WTC11 (cell line): ENCODE results near the gene APBA3. TPM values are rescaled to one million over a fixed set of nuclear protein-coding genes. Genes with fewer than 3 reads are reported as not detected.

Experiments
- ATAC-seq: fragments of 200-7000 bp; cut with Tn5 transposase; 2 replicates; pipeline ENCODE4 v1.10.0; 2021; ENCODE audit warnings: mild to moderate bottlenecking, moderate library complexity
- CTCF ChIA-PET: fragments of 300-600 bp; sonication (Branson Sonifier 250); formaldehyde crosslinking; loops from one replicate; lab custom pipeline; 2021; ENCODE audit warnings: antibody characterized with exemption; lab: Charles Lee
- POLR2A ChIA-PET: fragments of 350-600 bp; sonication (Branson Sonifier 250); formaldehyde crosslinking; loops from one replicate; lab custom pipeline; 2021; ENCODE audit warnings: antibody characterized with exemption; lab: Charles Lee
- DNase-seq: peaks from one replicate; pipeline ENCODE4 v3.0.0; 2021; ENCODE audit warnings: low spot score
- H3K27ac Mint-ChIP-seq: 2 replicates; pipeline ENCODE4 v1.8.0; 2021; ENCODE audit warnings: mixed read lengths
- H3K27me3 Mint-ChIP-seq: 2 replicates; pipeline ENCODE4 v1.8.0; 2021; ENCODE audit warnings: low read depth, mild to moderate bottlenecking, moderate library complexity, mixed read lengths
- H3K36me3 Mint-ChIP-seq: 2 replicates; pipeline ENCODE4 v1.8.0; 2021; ENCODE audit warnings: mixed read lengths
- H3K4me1 Mint-ChIP-seq: 2 replicates; pipeline ENCODE4 v1.8.0; 2022; ENCODE audit warnings: mixed read lengths
- H3K4me3 Mint-ChIP-seq: 2 replicates; pipeline ENCODE4 v1.8.0; 2021; ENCODE audit warnings: mild to moderate bottlenecking, moderate library complexity, mixed read lengths
- H3K9me3 Mint-ChIP-seq: 2 replicates; pipeline ENCODE4 v1.8.0; 2021; ENCODE audit warnings: mixed read lengths
- ELF4 ChIP-seq: sonication (generic); formaldehyde crosslinking; IDR thresholded peaks from 2 replicates; pipeline ENCODE4 v1.8.1; 2022; ENCODE audit warnings: low read depth, mild to moderate bottlenecking, moderate library complexity, missing genetic modification reagents
- EMX1 ChIP-seq: fragments of 250-450 bp; sonication (Bioruptor Pico); IDR thresholded peaks from 2 replicates; pipeline ENCODE4 v1.8.0; 2021; ENCODE audit warnings: mild to moderate bottlenecking
- FOXP1 ChIP-seq: sonication (generic); formaldehyde crosslinking; IDR thresholded peaks from 2 replicates; pipeline ENCODE4 v1.8.0; 2022; ENCODE audit warnings: missing genetic modification reagents, mild to moderate bottlenecking, moderate library complexity, borderline replicate concordance
- GRHL2 ChIP-seq: fragments of 250-450 bp; sonication (Bioruptor Pico); IDR thresholded peaks from 2 replicates; pipeline ENCODE4 v1.8.0; 2022; ENCODE audit warnings: mild to moderate bottlenecking, moderate library complexity; ENCODE audit not compliant: insufficient replicate concordance, severe bottlenecking
- HMGA2 ChIP-seq: fragments of 250-450 bp; sonication (Bioruptor Pico); IDR thresholded peaks from 2 replicates; pipeline ENCODE4 v1.4.0; 2021; ENCODE audit warnings: mild to moderate bottlenecking, moderate library complexity
- NFE2L1 ChIP-seq: sonication (generic); formaldehyde crosslinking; IDR thresholded peaks from 2 replicates; pipeline ENCODE4 v1.8.1; 2023; ENCODE audit warnings: missing genetic modification reagents
- ZNF121 ChIP-seq: sonication (generic); formaldehyde crosslinking; IDR thresholded peaks from 2 replicates; pipeline ENCODE4 v1.8.0; 2023; ENCODE audit warnings: missing genetic modification reagents
- ZNF138 ChIP-seq: sonication (generic); formaldehyde crosslinking; conservative IDR thresholded peaks from 2 replicates; pipeline ENCODE4 v1.8.1; 2022; ENCODE audit warnings: mild to moderate bottlenecking, moderate library complexity, missing genetic modification reagents
- ZNF219 ChIP-seq: sonication (generic); formaldehyde crosslinking; IDR thresholded peaks from 2 replicates; pipeline ENCODE4 v1.8.0; 2023; ENCODE audit warnings: missing genetic modification reagents, mild to moderate bottlenecking, borderline replicate concordance
- total RNA-seq: library from RNA; stranded (reverse); gene quantifications from 3 replicates; pipeline ENCODE4 v1.2.3, GENCODE V29; 2021
- TF ChIP-seq, protein P1 (sequence below): sonication (generic); formaldehyde crosslinking; conservative IDR thresholded peaks from 2 replicates; pipeline ENCODE4 v1.8.1; 2023; ENCODE audit warnings: mild to moderate bottlenecking, low read depth, missing genetic modification reagents, moderate library complexity
- TF ChIP-seq, protein P2 (sequence below): fragments of 200-600 bp; IDR thresholded peaks from 2 replicates; pipeline ENCODE4 v1.8.0; 2022; ENCODE audit warnings: antibody characterized with exemption
- TF ChIP-seq, protein P3 (sequence below): sonication (generic); formaldehyde crosslinking; IDR thresholded peaks from 2 replicates; pipeline ENCODE4 v1.8.1; 2023; ENCODE audit warnings: mild to moderate bottlenecking, missing genetic modification reagents, borderline replicate concordance
- TF ChIP-seq, protein P4 (sequence below): sonication (generic); formaldehyde crosslinking; IDR thresholded peaks from 2 replicates; pipeline ENCODE4 v1.8.1; 2022; ENCODE audit warnings: mild to moderate bottlenecking, missing genetic modification reagents, moderate library complexity, borderline replicate concordance

The APBA3 gene
- total RNA-seq, 1 experiment from 2014 or later: 27.5 TPM

DNA sequence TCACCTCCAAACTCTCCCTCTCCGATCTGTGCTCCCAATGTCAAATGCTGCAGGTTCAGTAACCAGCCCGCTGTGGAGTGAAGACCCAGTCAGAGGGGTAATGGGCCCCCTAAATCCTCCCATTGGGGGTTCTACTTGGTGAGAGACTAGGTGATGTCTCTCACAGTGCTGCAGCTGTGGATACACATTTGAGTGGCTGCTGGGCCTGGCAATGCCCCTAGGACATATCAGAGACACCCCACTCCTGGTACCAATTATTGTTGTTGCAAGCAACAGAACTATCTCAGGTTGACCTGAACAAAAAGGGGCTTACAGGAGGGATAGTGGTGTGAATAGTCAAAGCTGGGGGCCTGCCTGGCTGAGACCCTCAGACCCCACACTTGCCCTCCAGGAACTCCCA lies 20.1 kb upstream of the APBA3 start (continued):
- TF ChIP-seq ZNF219 (CRISPR knock-in tag): no peak

DNA sequence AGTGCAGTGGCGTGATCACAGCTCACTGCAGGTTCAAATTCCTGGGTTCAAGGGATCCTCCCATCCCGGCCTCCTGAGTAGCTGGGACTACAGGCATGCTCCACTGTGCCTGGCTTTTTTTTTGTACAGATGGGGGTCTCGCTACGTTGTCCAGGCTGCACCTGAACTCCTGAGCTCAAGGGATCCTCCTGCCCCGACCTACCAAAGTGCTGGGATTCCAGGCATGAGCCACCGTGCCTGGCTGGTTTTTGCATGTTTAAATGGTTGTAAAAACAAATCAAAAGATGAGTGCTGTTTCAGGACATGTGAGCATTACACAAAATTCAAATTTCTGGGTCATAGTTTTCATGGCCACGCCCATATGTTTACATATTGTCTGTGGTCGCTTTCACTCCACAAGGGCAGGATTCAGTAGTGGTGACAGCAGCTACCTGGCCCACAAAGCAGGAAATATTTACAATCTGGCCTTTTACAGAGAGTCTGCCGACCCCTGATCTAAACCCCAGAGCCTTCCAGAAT lies 19.4 kb upstream of the APBA3 start:
- 0 out of 2 replicates have a peak, but pooled peaks have one; percentile 17 for TF ChIP-seq ZNF121 (CRISPR knock-in tag)
- TF ChIP-seq, protein P1, sequence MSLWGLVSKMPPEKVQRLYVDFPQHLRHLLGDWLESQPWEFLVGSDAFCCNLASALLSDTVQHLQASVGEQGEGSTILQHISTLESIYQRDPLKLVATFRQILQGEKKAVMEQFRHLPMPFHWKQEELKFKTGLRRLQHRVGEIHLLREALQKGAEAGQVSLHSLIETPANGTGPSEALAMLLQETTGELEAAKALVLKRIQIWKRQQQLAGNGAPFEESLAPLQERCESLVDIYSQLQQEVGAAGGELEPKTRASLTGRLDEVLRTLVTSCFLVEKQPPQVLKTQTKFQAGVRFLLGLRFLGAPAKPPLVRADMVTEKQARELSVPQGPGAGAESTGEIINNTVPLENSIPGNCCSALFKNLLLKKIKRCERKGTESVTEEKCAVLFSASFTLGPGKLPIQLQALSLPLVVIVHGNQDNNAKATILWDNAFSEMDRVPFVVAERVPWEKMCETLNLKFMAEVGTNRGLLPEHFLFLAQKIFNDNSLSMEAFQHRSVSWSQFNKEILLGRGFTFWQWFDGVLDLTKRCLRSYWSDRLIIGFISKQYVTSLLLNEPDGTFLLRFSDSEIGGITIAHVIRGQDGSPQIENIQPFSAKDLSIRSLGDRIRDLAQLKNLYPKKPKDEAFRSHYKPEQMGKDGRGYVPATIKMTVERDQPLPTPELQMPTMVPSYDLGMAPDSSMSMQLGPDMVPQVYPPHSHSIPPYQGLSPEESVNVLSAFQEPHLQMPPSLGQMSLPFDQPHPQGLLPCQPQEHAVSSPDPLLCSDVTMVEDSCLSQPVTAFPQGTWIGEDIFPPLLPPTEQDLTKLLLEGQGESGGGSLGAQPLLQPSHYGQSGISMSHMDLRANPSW: no peak
- Mint-ChIP-seq H3K27ac (no peak overlapping the region), H3K4me3 (no peak overlapping the region), H3K36me3 (peaks cover 21% of the 10 kb centered on the region), H3K9me3 (peaks cover 18% of the 10 kb centered on the region), H3K4me1 (peaks cover 7% of the 10 kb centered on the region), H3K27me3 (peaks cover 11% of the 10 kb centered on the region)
- CTCF ChIA-PET: interaction anchor here (0.6 to 1.0 kb wide), 2 partner anchors 10 to 34 kb away, joined by 3 read pairs; no protein-coding TSS in a partner anchor
- no peak for DNase-seq
- POLR2A ChIA-PET: no interaction called here
- ATAC-seq: no peak

DNA sequence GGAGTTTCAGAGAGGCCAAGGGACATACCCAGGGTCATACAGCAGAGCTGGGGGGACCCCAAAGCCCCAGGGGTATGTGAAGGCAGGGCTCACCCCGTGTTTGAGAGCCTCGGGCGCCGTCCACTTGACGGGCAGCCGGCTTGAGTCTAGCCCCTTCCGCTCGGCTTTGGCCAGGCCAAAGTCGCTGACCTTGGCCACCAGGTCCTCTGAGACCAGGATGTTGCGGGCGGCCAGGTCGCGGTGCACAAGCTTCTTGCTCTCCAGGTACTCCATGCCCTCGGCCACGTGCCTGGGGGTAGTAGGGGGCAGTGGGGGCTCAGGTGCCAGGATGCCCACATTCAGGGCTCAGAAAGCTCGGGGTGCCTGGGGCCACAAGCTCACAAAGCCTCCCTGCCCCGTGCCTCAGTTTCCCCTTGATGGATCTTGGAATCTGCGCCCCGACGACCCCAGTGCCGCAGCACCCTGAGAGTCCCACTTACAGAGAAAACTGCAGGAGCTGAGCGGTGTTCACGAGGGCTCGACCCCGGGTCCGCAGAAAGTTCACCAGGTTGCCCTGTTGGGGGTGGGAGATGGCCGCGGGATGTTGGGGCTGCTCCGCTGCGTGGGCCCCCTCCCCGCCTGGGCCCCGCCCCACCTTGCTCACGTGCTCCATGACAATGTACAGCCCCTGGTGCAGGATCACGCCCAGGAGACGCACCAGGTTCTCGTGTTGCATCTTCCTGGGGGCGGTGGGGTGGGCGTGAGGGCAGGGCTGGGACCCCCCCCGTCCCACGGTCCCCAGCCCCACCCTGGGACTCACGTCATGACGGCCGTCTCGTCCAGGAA lies 17.6 kb upstream of the APBA3 start:
- Mint-ChIP-seq H3K27ac (no peak overlapping the region), H3K9me3 (peaks cover 18% of the 10 kb centered on the region), H3K36me3 (peaks cover 21% of the 10 kb centered on the region), H3K4me1 (no peaks in the 10 kb centered on the region), H3K27me3 (peaks cover 2% of the 10 kb centered on the region), H3K4me3 (no peak overlapping the region)
- DNase-seq: no peak
- TF ChIP-seq ELF4 (CRISPR knock-in tag) (no peak), FOXP1 (CRISPR knock-in tag) (no peak), NFE2L1 (no peak), HMGA2 (CRISPR knock-in tag) (no peak), EMX1 (CRISPR knock-in tag) (no peak), GRHL2 (CRISPR knock-in tag) (no peak), ZNF138 (CRISPR knock-in tag) (no peak)
- TF ChIP-seq, protein P2, sequence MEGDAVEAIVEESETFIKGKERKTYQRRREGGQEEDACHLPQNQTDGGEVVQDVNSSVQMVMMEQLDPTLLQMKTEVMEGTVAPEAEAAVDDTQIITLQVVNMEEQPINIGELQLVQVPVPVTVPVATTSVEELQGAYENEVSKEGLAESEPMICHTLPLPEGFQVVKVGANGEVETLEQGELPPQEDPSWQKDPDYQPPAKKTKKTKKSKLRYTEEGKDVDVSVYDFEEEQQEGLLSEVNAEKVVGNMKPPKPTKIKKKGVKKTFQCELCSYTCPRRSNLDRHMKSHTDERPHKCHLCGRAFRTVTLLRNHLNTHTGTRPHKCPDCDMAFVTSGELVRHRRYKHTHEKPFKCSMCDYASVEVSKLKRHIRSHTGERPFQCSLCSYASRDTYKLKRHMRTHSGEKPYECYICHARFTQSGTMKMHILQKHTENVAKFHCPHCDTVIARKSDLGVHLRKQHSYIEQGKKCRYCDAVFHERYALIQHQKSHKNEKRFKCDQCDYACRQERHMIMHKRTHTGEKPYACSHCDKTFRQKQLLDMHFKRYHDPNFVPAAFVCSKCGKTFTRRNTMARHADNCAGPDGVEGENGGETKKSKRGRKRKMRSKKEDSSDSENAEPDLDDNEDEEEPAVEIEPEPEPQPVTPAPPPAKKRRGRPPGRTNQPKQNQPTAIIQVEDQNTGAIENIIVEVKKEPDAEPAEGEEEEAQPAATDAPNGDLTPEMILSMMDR: no peak
- TF ChIP-seq, protein P3, sequence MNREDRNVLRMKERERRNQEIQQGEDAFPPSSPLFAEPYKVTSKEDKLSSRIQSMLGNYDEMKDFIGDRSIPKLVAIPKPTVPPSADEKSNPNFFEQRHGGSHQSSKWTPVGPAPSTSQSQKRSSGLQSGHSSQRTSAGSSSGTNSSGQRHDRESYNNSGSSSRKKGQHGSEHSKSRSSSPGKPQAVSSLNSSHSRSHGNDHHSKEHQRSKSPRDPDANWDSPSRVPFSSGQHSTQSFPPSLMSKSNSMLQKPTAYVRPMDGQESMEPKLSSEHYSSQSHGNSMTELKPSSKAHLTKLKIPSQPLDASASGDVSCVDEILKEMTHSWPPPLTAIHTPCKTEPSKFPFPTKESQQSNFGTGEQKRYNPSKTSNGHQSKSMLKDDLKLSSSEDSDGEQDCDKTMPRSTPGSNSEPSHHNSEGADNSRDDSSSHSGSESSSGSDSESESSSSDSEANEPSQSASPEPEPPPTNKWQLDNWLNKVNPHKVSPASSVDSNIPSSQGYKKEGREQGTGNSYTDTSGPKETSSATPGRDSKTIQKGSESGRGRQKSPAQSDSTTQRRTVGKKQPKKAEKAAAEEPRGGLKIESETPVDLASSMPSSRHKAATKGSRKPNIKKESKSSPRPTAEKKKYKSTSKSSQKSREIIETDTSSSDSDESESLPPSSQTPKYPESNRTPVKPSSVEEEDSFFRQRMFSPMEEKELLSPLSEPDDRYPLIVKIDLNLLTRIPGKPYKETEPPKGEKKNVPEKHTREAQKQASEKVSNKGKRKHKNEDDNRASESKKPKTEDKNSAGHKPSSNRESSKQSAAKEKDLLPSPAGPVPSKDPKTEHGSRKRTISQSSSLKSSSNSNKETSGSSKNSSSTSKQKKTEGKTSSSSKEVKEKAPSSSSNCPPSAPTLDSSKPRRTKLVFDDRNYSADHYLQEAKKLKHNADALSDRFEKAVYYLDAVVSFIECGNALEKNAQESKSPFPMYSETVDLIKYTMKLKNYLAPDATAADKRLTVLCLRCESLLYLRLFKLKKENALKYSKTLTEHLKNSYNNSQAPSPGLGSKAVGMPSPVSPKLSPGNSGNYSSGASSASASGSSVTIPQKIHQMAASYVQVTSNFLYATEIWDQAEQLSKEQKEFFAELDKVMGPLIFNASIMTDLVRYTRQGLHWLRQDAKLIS: no peak
- TF ChIP-seq, protein P4, sequence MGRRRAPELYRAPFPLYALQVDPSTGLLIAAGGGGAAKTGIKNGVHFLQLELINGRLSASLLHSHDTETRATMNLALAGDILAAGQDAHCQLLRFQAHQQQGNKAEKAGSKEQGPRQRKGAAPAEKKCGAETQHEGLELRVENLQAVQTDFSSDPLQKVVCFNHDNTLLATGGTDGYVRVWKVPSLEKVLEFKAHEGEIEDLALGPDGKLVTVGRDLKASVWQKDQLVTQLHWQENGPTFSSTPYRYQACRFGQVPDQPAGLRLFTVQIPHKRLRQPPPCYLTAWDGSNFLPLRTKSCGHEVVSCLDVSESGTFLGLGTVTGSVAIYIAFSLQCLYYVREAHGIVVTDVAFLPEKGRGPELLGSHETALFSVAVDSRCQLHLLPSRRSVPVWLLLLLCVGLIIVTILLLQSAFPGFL (CRISPR knock-in tag): no peak
- ATAC-seq: no peak
- POLR2A ChIA-PET: interaction anchor here (0.5 kb wide), 1 partner anchor 328 kb away, joined by 3 read pairs; no protein-coding TSS in a partner anchor
- CTCF ChIA-PET: interaction anchor here (0.5 kb wide), 1 partner anchor 15 kb away, joined by 3 read pairs; no protein-coding TSS in a partner anchor
